ENCODE results near the gene TPST1.

Gene TPST1

GRCh38 chr7:66188645-66189044 is 16.5 kb upstream of the TPST1 start:
- no peak overlapping the region for H3K4me3 ChIP-seq (ENCODE audit: low read depth, low read length)
- no peak for TF ChIP-seq CTCF (conservative IDR thresholded peaks at IDR 0.05; ENCODE audit: low read depth, low read length)

DNA sequence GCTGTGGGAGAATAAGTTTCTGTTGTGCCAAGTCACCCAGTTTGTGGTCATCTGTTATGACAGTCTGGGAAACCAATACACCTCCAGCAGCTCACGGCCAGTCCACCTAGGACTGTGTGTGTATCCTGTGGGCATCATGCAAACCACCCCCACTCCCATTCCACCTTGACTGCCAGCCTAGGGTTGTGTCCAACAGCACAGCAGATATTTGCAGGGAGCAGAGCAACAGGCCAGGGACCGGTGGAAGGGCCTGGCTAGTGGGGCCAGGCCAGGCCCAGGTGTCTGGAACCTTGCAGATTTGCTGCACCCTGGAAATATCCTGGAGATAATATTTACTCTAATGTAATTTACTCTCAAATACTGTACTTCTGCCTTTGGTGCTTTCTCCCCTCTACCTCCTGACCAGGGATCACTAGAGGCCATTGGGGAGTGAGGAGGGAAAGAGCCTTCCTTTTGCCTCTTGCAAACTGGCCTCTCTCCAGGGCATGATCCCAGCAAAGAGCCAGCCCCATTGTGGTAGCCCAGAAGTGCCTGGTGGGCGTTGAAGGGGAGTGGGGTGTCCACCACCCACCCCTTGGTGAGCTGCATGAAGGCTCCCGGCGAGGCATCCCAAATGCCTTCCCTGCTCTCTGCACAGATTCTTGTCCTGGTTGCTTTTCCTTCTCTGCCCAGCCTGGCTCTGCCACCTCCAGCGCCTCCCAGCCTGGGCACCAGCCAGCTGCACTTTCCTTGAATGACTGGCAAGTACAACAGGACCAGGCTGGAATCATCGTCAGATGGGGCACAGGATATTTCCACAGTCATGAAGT is 15.2 kb upstream of the TPST1 start:
- DNase-seq (ENCODE audit: low read depth): no peak
- H3K4me3 ChIP-seq (ENCODE audit: low read depth, low read length): no peak overlapping the region
- no peak for TF ChIP-seq CTCF (conservative IDR thresholded peaks at IDR 0.05; ENCODE audit: low read depth, low read length)

More at GRCh38 chr7:66188645-66189044, 16.5 kb upstream of the TPST1 start:
- no peak for DNase-seq (ENCODE audit: low read depth)

DNA sequence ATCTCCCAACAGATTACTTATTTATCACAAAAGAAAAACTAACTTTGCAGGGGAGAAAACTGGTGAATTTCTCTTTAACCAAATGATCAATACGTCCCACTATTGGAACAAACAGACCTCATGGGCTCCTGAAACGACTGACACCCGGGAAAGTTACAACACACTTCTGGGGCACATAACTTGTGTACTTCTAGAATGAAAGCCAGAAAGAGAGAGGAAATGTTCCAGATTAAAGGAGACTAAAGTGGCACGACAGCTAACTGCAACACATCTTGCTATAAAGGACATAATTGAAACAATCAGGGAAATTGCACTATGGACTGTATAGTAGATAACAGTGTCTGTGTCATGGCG is 14.7 kb upstream of the TPST1 start:
- TF ChIP-seq CTCF (conservative IDR thresholded peaks at IDR 0.05; ENCODE audit: low read depth, low read length): no peak
- no peak for DNase-seq (ENCODE audit: low read depth)
- no peak overlapping the region for H3K4me3 ChIP-seq (ENCODE audit: low read depth, low read length)

DNA sequence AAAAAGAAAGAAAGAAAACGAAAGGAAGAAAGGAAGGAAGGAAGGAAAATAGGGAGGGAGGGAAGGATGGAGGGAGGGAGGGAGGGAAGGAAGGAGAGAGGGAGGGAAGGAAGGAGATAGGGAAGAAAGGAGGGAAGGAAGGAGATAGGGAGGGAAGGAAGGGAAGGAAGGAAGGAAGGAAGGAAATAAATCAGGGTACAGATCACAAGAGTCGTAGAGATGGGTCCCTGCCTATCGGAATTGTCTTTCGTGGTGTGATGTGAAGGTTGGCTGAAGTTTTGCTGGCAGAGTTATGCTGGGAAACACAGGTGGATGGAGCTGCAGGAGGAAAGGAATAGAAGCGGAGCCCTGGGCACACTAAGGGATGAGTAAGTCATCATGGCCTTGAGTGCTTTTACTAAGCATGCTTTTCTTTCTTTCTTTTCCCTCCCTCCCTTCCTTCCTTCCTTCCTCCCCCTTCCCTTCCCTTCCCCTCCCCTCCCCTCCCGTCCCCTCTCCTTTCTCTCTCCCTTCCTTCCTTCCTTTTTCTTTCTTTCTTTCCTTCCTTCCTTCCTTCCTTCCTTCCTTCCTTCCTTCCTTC is 11.9 kb upstream of the TPST1 start:
- no peak for TF ChIP-seq CTCF (conservative IDR thresholded peaks at IDR 0.05; ENCODE audit: low read depth, low read length)

GRCh38 chr7:66198469-66198868 is 6.7 kb upstream of the TPST1 start:
- no peak overlapping the region for H3K4me3 ChIP-seq (ENCODE audit: low read depth, low read length)
- no peak for DNase-seq (ENCODE audit: low read depth)
- TF ChIP-seq CTCF (conservative IDR thresholded peaks at IDR 0.05; ENCODE audit: low read depth, low read length): no peak

More for the DNA sequence above, 11.9 kb upstream of the TPST1 start:
- no peak for DNase-seq (ENCODE audit: low read depth)
- no peak overlapping the region for H3K4me3 ChIP-seq (ENCODE audit: low read depth, low read length)

DNA sequence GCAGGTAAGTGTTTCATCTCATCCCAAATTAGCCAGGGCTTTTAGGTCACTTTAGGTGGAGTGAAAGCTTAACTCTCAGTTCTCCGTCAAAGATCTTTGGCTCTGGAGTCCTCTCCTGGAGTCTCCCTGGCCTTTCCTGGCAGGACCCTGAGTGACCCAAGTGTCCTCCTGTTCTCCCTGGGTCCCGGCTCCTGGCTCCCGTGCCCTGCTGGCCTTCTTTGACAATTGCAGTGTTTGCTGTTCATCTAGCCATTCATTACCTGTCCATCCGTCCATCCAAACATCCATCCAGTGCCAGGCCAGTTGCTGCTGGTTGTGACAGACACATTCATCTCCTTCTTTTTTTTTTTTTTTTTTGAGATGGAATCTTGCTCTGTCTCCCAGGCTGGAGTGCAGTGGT is 6.2 kb upstream of the TPST1 start:
- H3K4me3 ChIP-seq (ENCODE audit: low read depth, low read length): no peak overlapping the region
- no peak for TF ChIP-seq CTCF (conservative IDR thresholded peaks at IDR 0.05; ENCODE audit: low read depth, low read length)
- DNase-seq (ENCODE audit: low read depth): no peak

- no peak for TF ChIP-seq CTCF (conservative IDR thresholded peaks at IDR 0.05; ENCODE audit: low read depth, low read length)
- DNase-seq (ENCODE audit: low read depth): no peak
- no peak overlapping the region for H3K4me3 ChIP-seq (ENCODE audit: low read depth, low read length)
Observed at GRCh38 chr7:66202441-66202840, 2.7 kb upstream of the TPST1 start.

All from choroid plexus epithelial cell (primary cell).